ENCODE data around the gene ANO6. TPM values are rescaled to one million over a fixed set of nuclear protein-coding genes. Genes with fewer than 3 reads are reported as not detected.

The ANO6 gene
- total RNA-seq, 3 donors from 2014 or later, result 71.8 to 141 (median 76.5) TPM

DNA sequence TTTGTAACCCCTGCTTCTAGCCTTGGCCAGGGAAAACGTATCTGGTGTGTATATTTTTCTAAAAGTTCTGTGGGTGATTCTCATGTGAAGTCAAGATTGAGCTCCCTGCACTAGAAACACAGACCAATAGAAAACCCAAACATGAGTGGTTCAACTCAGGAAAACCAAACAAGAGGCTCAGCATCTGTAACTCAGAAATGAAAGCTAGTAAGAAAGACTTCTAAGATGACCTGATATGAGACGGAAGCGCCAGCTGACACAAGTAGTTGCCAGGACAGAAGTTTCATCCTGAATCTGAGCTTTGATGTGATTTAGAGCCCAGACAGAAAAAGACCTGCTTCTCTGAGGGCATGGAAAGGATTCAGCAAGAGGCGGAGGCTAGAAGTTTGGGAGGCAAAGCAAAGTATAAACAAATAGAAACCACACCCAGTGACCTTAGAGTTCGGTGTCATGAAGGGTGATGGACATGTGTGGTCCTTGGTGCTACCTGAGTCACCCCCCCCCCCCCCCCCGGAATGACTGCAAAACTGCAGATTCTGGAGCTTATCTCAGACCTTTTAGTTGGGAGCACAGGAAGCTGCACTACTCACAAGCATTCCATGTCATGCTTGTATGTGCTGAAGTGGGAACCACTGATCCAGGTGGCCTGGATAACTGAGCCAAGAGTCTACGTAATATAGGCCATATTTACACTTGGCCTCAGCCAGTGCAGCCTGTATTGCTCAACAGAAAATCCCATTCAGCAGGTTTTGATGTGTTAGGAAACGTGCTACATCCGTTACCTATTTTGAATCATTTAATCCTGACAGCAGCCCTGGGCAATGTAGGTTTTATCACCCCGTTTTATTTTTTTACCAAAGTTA lies 191.3 kb downstream of the ANO6 start:
- Histone ChIP-seq H3K27ac (no peak overlapping the region), H3K36me3 (no peaks in the 10 kb centered on the region), H3K4me3 (no peak overlapping the region), H3K9me3 (no peaks in the 10 kb centered on the region), H3K27me3 (no peaks in the 10 kb centered on the region), H3K4me1 (no peaks in the 10 kb centered on the region)
- no peak for DNase-seq (ENCODE audit: low spot score in 2 of 2)
- TF ChIP-seq, protein P1, sequence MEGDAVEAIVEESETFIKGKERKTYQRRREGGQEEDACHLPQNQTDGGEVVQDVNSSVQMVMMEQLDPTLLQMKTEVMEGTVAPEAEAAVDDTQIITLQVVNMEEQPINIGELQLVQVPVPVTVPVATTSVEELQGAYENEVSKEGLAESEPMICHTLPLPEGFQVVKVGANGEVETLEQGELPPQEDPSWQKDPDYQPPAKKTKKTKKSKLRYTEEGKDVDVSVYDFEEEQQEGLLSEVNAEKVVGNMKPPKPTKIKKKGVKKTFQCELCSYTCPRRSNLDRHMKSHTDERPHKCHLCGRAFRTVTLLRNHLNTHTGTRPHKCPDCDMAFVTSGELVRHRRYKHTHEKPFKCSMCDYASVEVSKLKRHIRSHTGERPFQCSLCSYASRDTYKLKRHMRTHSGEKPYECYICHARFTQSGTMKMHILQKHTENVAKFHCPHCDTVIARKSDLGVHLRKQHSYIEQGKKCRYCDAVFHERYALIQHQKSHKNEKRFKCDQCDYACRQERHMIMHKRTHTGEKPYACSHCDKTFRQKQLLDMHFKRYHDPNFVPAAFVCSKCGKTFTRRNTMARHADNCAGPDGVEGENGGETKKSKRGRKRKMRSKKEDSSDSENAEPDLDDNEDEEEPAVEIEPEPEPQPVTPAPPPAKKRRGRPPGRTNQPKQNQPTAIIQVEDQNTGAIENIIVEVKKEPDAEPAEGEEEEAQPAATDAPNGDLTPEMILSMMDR (IDR thresholded peaks at IDR 0.05), result no peak
- TF ChIP-seq POLR2AphosphoS5 (IDR thresholded peaks at IDR 0.05) (no peak), POLR2A (IDR thresholded peaks at IDR 0.05) (no peak)
- intact Hi-C loops (cut with DNase I; ENCODE audit: low total_unique reads), result no loop called here

DNA sequence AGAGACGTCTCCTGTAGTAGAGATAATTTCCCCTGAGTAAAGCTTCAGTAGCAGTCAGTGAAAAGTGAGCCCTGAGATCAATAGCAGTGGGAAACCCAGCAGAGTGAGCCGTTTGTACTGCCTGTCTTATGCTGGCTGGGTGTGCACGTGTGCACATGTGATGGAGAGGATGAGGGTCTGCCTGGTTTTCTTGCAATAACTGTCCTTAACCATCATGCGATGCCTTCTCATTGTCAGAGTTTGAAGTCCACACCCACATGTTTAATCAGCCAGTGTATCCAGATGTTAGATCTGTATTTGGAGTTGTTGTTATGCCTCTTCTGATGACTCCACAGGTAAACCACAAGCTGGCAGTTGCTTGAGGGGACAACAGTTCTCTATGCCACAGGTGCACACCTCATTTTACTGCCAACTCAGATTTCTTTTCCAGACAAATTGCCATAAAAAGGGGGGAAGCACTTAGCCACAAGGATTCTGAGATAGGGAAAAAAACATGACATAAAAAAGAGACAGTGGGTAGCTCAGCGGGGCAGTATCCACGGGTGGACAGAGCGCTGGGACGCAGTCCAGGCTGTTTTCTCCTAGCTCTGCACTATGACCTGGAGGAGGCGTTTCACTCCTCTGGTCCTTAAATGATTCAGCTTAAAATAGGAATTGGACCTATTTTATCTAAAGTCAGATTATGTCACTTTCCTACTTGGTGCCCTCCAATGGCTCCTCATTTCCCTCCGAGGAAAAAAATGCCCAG lies 192.3 kb downstream of the ANO6 start:
- DNase-seq (ENCODE audit: low spot score in 2 of 2), result no peak
- no peaks in the 10 kb centered on the region for H3K9me3 ChIP-seq
- no peak overlapping the region for H3K27ac ChIP-seq
- H3K27me3 ChIP-seq, result no peaks in the 10 kb centered on the region
- no peaks in the 10 kb centered on the region for H3K36me3 ChIP-seq
- TF ChIP-seq, protein P1 (IDR thresholded peaks at IDR 0.05), result no peak
- TF ChIP-seq POLR2A (IDR thresholded peaks at IDR 0.05), result no peak
- no peak for TF ChIP-seq POLR2AphosphoS5 (IDR thresholded peaks at IDR 0.05)
- intact Hi-C loops (cut with DNase I; ENCODE audit: low total_unique reads), result no loop called here
- no peak overlapping the region for H3K4me3 ChIP-seq
- no peaks in the 10 kb centered on the region for H3K4me1 ChIP-seq

DNA sequence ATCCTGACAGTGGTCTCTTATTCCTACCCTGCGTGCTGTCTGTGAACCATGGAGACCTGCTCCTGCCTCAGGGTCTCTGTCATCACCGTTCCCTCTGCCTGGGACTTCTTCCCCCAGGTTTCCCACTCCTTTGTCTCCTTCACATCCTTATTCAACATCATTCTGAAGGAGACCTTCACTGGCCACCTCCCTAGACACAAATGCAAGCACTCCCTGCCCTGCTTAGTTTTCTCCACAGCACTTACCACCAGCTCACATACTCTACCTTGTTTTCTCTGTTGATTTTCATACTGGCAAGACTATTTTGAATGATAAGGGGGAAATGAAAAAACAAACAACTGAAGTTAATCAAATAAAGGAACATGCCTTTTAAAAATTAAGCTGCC lies 192.8 kb downstream of the ANO6 start:
- no peak overlapping the region for H3K4me3 ChIP-seq
- no peaks in the 10 kb centered on the region for H3K9me3 ChIP-seq
- no peaks in the 10 kb centered on the region for H3K36me3 ChIP-seq
- no peak for TF ChIP-seq POLR2A (IDR thresholded peaks at IDR 0.05)
- no peak for TF ChIP-seq POLR2AphosphoS5 (IDR thresholded peaks at IDR 0.05)
- TF ChIP-seq, protein P1 (IDR thresholded peaks at IDR 0.05), result no peak
- intact Hi-C loops (cut with DNase I; ENCODE audit: low total_unique reads), result no loop called here
- no peaks in the 10 kb centered on the region for H3K4me1 ChIP-seq
- H3K27ac ChIP-seq, result no peak overlapping the region
- H3K27me3 ChIP-seq, result no peaks in the 10 kb centered on the region
- DNase-seq (ENCODE audit: low spot score in 2 of 2), result no peak

DNA sequence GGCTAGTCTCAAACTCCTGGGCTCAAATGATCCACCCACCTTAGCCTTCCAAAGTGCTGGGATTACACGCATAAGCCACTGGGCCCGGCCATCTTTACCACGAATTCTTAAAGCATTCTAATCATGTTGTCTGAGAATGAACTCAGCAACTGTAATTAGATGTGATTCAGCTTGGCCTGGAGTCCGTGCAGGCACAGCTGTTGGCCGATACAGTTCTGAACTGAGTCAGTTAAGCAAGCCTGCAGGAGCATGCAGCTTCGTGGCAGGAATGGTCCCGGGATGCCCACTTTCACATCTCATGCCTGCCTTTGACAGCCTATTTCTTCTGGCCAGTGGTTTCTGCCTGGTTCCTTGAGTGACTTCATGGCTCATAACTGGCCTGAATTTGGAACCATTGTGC lies 194.1 kb downstream of the ANO6 start:
- intact Hi-C loops (cut with DNase I; ENCODE audit: low total_unique reads), result no loop called here
- H3K4me3 ChIP-seq, result no peak overlapping the region
- TF ChIP-seq POLR2AphosphoS5 (IDR thresholded peaks at IDR 0.05), result no peak
- TF ChIP-seq POLR2A (IDR thresholded peaks at IDR 0.05), result no peak
- TF ChIP-seq, protein P1 (IDR thresholded peaks at IDR 0.05), result no peak
- no peak overlapping the region for H3K27ac ChIP-seq
- H3K4me1 ChIP-seq, result no peaks in the 10 kb centered on the region
- H3K36me3 ChIP-seq, result no peaks in the 10 kb centered on the region
- no peaks in the 10 kb centered on the region for H3K27me3 ChIP-seq
- H3K9me3 ChIP-seq, result no peaks in the 10 kb centered on the region
- DNase-seq (ENCODE audit: low spot score in 2 of 2), result no peak

DNA sequence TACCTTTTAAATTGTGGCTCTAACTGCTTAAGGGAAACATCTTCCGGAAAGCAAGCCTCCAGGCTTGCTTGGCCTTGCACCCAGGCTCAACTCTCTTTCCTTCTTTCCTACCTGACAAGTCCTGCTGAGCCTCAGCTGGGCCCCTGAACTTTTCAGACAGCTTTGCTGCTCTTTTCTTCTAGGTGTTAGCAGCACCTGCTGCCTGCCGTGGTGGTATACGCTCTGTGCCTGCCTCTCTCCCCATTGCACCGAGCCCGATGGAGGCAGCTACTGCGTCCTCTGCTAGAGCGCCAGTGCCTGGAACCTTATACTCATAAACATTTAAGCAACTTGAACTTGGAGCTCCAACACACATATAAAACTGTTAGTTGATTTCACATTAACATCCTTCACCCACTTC lies 195.7 kb downstream of the ANO6 start:
- no peaks in the 10 kb centered on the region for H3K36me3 ChIP-seq
- H3K4me1 ChIP-seq, result no peaks in the 10 kb centered on the region

More for the DNA sequence above, 195.7 kb downstream of the ANO6 start:
- H3K27ac ChIP-seq, result no peak overlapping the region
- no peak for DNase-seq (ENCODE audit: low spot score in 2 of 2)
- intact Hi-C loops (cut with DNase I; ENCODE audit: low total_unique reads), result no loop called here
- no peaks in the 10 kb centered on the region for H3K27me3 ChIP-seq
- H3K4me3 ChIP-seq, result no peak overlapping the region
- TF ChIP-seq POLR2A (IDR thresholded peaks at IDR 0.05), result no peak
- TF ChIP-seq, protein P1 (IDR thresholded peaks at IDR 0.05), result no peak
- TF ChIP-seq POLR2AphosphoS5 (IDR thresholded peaks at IDR 0.05), result no peak
- H3K9me3 ChIP-seq, result no peaks in the 10 kb centered on the region

Measured in breast epithelium (tissue), 4 donors.